ENCODE data around the gene STRIT1. TPM values are rescaled to one million over a fixed set of nuclear protein-coding genes. Genes with fewer than 3 reads are reported as not detected.

STRIT1 gene
- total and polyA plus RNA-seq, 2 donors (not counting 1 experiment from before 2014, with no cell fraction given): not detected

DNA sequence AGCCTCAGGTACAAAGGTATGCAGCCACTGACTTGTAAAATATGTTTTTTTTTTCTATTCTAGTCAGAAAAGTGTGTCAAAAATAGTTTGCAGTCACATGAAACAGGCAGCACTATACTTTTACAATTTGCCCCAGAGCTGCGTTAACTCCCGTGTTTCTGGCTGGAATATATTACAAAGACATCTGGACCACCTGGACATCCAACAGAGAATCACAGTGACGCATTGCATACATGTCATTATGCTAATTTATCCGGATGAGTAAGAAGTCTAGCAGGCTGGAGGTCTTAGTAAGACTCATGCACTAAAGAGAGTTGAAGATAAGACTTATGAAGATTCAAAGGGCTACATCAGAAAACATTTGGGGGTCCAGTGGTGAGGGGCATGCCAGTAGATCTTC, 39.2 kb upstream of the STRIT1 start:
- CTCF ChIA-PET: no interaction called here
- H3K27me3 Mint-ChIP-seq: no peaks in the 10 kb centered on the region
- Histone ChIP-seq H3K27ac (ENCODE audit: low read length in 2 of 2) (no peak overlapping the region), H3K4me3 (ENCODE audit: control extremely low read depth in 1 of 5, extremely low read depth in 1 of 5, insufficient read depth in 1 of 5, low read depth in 2 of 5, low read length in 4 of 5) (no peak overlapping the region), H3K9ac (ENCODE audit: low read length) (no peak overlapping the region), H2AFZ (ENCODE audit: insufficient read depth, low read depth, low read length, poor library complexity, severe bottlenecking) (no peak overlapping the region), H3K79me2 (ENCODE audit: control insufficient read depth, insufficient read depth, low read length) (no peaks in the 10 kb centered on the region), H3K4me1 (ENCODE audit: control insufficient read depth in 2 of 2, insufficient read depth in 2 of 2, low read length in 2 of 2) (no peaks in the 10 kb centered on the region), H3K4me2 (replicated peaks; ENCODE audit: low read depth, low read length, poor library complexity, severe bottlenecking) (no peak overlapping the region), H3K27me3 (replicated peaks in 1 of 4; ENCODE audit: control extremely low read depth in 1 of 4, control insufficient read depth in 3 of 4, insufficient read depth in 4 of 4, low read length in 3 of 4) (no peaks in the 10 kb centered on the region), H3K9me3 (ENCODE audit: control extremely low read depth in 1 of 3, control insufficient read depth in 2 of 3, insufficient read depth in 1 of 3, low read length in 2 of 3) (no peaks in the 10 kb centered on the region), H3K36me3 (replicated peaks in 1 of 2; ENCODE audit: control extremely low read depth in 1 of 2, control insufficient read depth in 1 of 2, extremely low read depth in 1 of 2, insufficient read depth in 2 of 2, low read length in 1 of 2) (no peaks in the 10 kb centered on the region), H4K20me1 (ENCODE audit: control insufficient read depth, insufficient read depth, low read length, poor library complexity, severe bottlenecking) (no peaks in the 10 kb centered on the region)
- POLR2A ChIA-PET: no interaction called here
- H3K4me3 Mint-ChIP-seq: no peak overlapping the region
- peaks cover 5% of the 10 kb centered on the region for H3K4me1 Mint-ChIP-seq
- H3K9me3 Mint-ChIP-seq (ENCODE audit: insufficient read depth): no peaks in the 10 kb centered on the region
- WGBS (ENCODE audit: insufficient coverage): 93% methylated on average over 2 of the region's 4 CpGs
- no peak for DNase-seq
- intact Hi-C loops (cut with micrococcal nuclease): no loop called here
- H3K27ac Mint-ChIP-seq: no peak overlapping the region
- no peak for ATAC-seq (ENCODE audit: low read depth)
- TF ChIP-seq, protein P1, sequence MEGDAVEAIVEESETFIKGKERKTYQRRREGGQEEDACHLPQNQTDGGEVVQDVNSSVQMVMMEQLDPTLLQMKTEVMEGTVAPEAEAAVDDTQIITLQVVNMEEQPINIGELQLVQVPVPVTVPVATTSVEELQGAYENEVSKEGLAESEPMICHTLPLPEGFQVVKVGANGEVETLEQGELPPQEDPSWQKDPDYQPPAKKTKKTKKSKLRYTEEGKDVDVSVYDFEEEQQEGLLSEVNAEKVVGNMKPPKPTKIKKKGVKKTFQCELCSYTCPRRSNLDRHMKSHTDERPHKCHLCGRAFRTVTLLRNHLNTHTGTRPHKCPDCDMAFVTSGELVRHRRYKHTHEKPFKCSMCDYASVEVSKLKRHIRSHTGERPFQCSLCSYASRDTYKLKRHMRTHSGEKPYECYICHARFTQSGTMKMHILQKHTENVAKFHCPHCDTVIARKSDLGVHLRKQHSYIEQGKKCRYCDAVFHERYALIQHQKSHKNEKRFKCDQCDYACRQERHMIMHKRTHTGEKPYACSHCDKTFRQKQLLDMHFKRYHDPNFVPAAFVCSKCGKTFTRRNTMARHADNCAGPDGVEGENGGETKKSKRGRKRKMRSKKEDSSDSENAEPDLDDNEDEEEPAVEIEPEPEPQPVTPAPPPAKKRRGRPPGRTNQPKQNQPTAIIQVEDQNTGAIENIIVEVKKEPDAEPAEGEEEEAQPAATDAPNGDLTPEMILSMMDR (IDR thresholded peaks at IDR 0.05): no peak
- no peak for TF ChIP-seq EZH2 (IDR thresholded peaks at IDR 0.05; ENCODE audit: borderline replicate concordance, insufficient read depth, low read depth, low read length, poor library complexity, severe bottlenecking)

DNA sequence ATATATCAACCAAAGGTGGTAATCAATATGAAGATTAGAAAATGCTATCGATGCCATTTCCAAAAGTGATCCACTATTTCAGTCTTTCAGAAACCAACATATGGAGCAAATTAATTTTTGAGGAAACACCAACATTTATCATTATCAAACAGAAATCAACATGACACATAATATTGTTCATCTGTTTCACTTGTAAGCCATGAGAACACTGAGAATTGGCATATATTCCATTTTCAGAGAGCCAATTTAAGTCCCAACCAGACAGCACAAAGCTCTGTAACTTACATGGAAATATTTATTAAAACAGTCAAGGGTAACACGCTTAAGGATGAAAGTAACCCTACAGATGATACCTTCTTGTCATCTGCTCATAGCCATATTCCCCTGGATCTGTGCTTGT, 37.6 kb upstream of the STRIT1 start:
- ATAC-seq (ENCODE audit: low read depth) (no peak), DNase-seq (no peak)
- H3K79me2 ChIP-seq (ENCODE audit: control insufficient read depth, insufficient read depth, low read length): no peaks in the 10 kb centered on the region
- H3K4me3 ChIP-seq (ENCODE audit: control extremely low read depth in 1 of 5, extremely low read depth in 1 of 5, insufficient read depth in 1 of 5, low read depth in 2 of 5, low read length in 4 of 5): no peak overlapping the region
- TF ChIP-seq EZH2 (IDR thresholded peaks at IDR 0.05; ENCODE audit: borderline replicate concordance, insufficient read depth, low read depth, low read length, poor library complexity, severe bottlenecking): no peak
- TF ChIP-seq, protein P1 (IDR thresholded peaks at IDR 0.05): no peak
- H3K9me3 ChIP-seq (ENCODE audit: control extremely low read depth in 1 of 3, control insufficient read depth in 2 of 3, insufficient read depth in 1 of 3, low read length in 2 of 3): no peaks in the 10 kb centered on the region
- CTCF ChIA-PET: no interaction called here
- H3K4me2 ChIP-seq (replicated peaks; ENCODE audit: low read depth, low read length, poor library complexity, severe bottlenecking): no peak overlapping the region
- no peak overlapping the region for H2AFZ ChIP-seq (ENCODE audit: insufficient read depth, low read depth, low read length, poor library complexity, severe bottlenecking)
- H3K9ac ChIP-seq (ENCODE audit: low read length): no peak overlapping the region
- Mint-ChIP-seq H3K27ac (no peak overlapping the region), H3K4me3 (no peak overlapping the region), H3K9me3 (ENCODE audit: insufficient read depth) (no peaks in the 10 kb centered on the region), H3K4me1 (peaks cover 5% of the 10 kb centered on the region), H3K27me3 (no peaks in the 10 kb centered on the region)
- H4K20me1 ChIP-seq (ENCODE audit: control insufficient read depth, insufficient read depth, low read length, poor library complexity, severe bottlenecking): no peaks in the 10 kb centered on the region
- H3K4me1 ChIP-seq (ENCODE audit: control insufficient read depth in 2 of 2, insufficient read depth in 2 of 2, low read length in 2 of 2): no peaks in the 10 kb centered on the region
- POLR2A ChIA-PET: no interaction called here
- no peaks in the 10 kb centered on the region for H3K36me3 ChIP-seq (replicated peaks in 1 of 2; ENCODE audit: control extremely low read depth in 1 of 2, control insufficient read depth in 1 of 2, extremely low read depth in 1 of 2, insufficient read depth in 2 of 2, low read length in 1 of 2)
- WGBS (ENCODE audit: insufficient coverage): no CpG with 5 or more reads among the region's 2 CpGs
- H3K27ac ChIP-seq (ENCODE audit: low read length in 2 of 2): no peak overlapping the region
- intact Hi-C loops (cut with micrococcal nuclease): no loop called here
- no peaks in the 10 kb centered on the region for H3K27me3 ChIP-seq (replicated peaks in 1 of 4; ENCODE audit: control extremely low read depth in 1 of 4, control insufficient read depth in 3 of 4, insufficient read depth in 4 of 4, low read length in 3 of 4)

Measured in B cell (primary cell).